HCT116 (cell line): ENCODE results near the gene ABLIM1. TPM values are rescaled to one million over a fixed set of nuclear protein-coding genes. Genes with fewer than 3 reads are reported as not detected.

ENCODE experiments used
- ATAC-seq: fragments of 200-7000 bp; cut with Tn5 transposase; 2 replicates; pipeline ENCODE4 v1.9.1; 2020; ENCODE audit warnings: mild to moderate bottlenecking, moderate library complexity
- BruUV-seq: library from RNA; stranded (reverse); fragments of 400-500 nt; replicated peaks from 2 replicates; lab custom pipeline; 2021; lab: Mats Ljungman, UMichigan
- CTCF ChIA-PET: fragments of 300-600 bp; sonication (Branson Sonifier 250); formaldehyde crosslinking; loops from one replicate; lab custom pipeline; 2021; ENCODE audit warnings: antibody characterized with exemption; lab: Charles Lee
- POLR2A ChIA-PET: fragments of 300-600, 350-600 bp; sonication (Branson Sonifier 250); formaldehyde crosslinking; loops from one replicate; lab custom pipeline; 2021; ENCODE audit warnings: antibody characterized with exemption; lab: Charles Lee
- RAD21 ChIA-PET, 2 experiments: fragments of 300-600 bp; sonication (Branson Sonifier 250); formaldehyde crosslinking; loops; one replicate each; lab custom pipeline; 2023; ENCODE audit warnings: low total read pairs in 2 of 2; ENCODE audit not compliant: uncharacterized antibody in 2 of 2, unreplicated experiment in 2 of 2, low non-redundant PET in 1 of 2; lab: Charles Lee
- DNase-seq: peaks from one replicate; pipeline ENCODE4 v3.0.0-alpha.2; 2010; ENCODE audit warnings: low read depth, low spot score
- H2AFZ ChIP-seq: fragments of 200-600 bp; shearing (Covaris generic), sonication (generic); 2 replicates; pipeline ENCODE4 v1.6.1; 2017; ENCODE audit warnings: low read depth, mixed run types, mixed read lengths, antibody characterized with exemption, low read length; ENCODE audit not compliant: poor library complexity, severe bottlenecking
- H3K27ac ChIP-seq: 2 replicates; pipeline ENCODE4 v1.5.1; 2012; ENCODE audit warnings: low read depth, low read length
- H3K27me3 ChIP-seq: fragments of 200-600 bp; sonication (generic); 2 replicates; pipeline ENCODE4 v1.6.1; 2016; ENCODE audit warnings: mixed run types, low read length, mixed read lengths; ENCODE audit not compliant: insufficient read depth
- H3K36me3 ChIP-seq, 2 experiments: fragments of 200-500 bp in 1 of 2; fragments of 200-600 bp in 1 of 2; sonication (Bioruptor generic) in 1 of 2; sonication (generic) in 1 of 2; 2 replicates each; pipeline versions ENCODE4 v1.5.1 to v1.6.1; 2014 to 2016; ENCODE audit warnings: low read length in 2 of 2, inconsistent platforms in 1 of 2, mixed read lengths in 1 of 2, mixed run types in 1 of 2; ENCODE audit not compliant: insufficient read depth in 2 of 2, control insufficient read depth in 1 of 2
- H3K4me1 ChIP-seq, 2 experiments: fragments of 200-600 bp in 1 of 2; sonication (generic) in 1 of 2; 2 replicates each; pipeline versions ENCODE4 v1.5.1 to v1.6.1; 2012 to 2017; ENCODE audit warnings: low read length in 2 of 2, inconsistent platforms in 1 of 2, mild to moderate bottlenecking in 1 of 2, mixed read lengths in 1 of 2, mixed run types in 1 of 2, moderate library complexity in 1 of 2; ENCODE audit not compliant: insufficient read depth in 2 of 2, control insufficient read depth in 1 of 2
- H3K4me2 ChIP-seq: fragments of 200-600 bp; sonication (generic); 2 replicates; pipeline ENCODE4 v1.6.1; 2017; ENCODE audit warnings: mixed run types, low read length, mixed read lengths
- H3K4me3 ChIP-seq, 2 experiments: fragments of 200-600 bp in 1 of 2; sonication (generic) in 1 of 2; replicated peaks in 1 of 2; 2 replicates each; pipeline ENCODE4 v1.5.1; 2011 to 2016; ENCODE audit warnings: low read length in 2 of 2, control low read depth in 1 of 2, low read depth in 1 of 2, mild to moderate bottlenecking in 1 of 2, mixed read lengths in 1 of 2, mixed run types in 1 of 2
- H3K79me2 ChIP-seq: fragments of 200-600 bp; sonication (generic); 2 replicates; pipeline ENCODE4 v1.6.1; 2017; ENCODE audit warnings: mild to moderate bottlenecking, mixed run types, low read length, moderate library complexity, mixed read lengths; ENCODE audit not compliant: insufficient read depth
- H3K9ac ChIP-seq: fragments of 200-600 bp; sonication (generic); 2 replicates; pipeline ENCODE4 v1.6.1; 2016; ENCODE audit warnings: low read length, mixed read lengths
- H3K9me2 ChIP-seq: fragments of 200-600 bp; sonication (generic), shearing (Covaris generic); 2 replicates; pipeline ENCODE4 v1.6.1; 2017; ENCODE audit warnings: mixed run types, mild to moderate bottlenecking, moderate library complexity; ENCODE audit not compliant: insufficient read depth
- H3K9me3 ChIP-seq, 2 experiments: fragments of 200-500 bp in 1 of 2; fragments of 200-600 bp in 1 of 2; sonication (Bioruptor generic) in 1 of 2; sonication (generic) in 1 of 2; 2 replicates each; pipeline ENCODE4 v1.6.1; 2014 to 2017; ENCODE audit warnings: low read length in 2 of 2, mixed read lengths in 2 of 2, inconsistent platforms in 1 of 2, low read depth in 1 of 2, mild to moderate bottlenecking in 1 of 2, mixed run types in 1 of 2, moderate library complexity in 1 of 2; ENCODE audit not compliant: control insufficient read depth in 1 of 2, insufficient read depth in 1 of 2
- H4K20me1 ChIP-seq: fragments of 200-600 bp; sonication (generic), shearing (Covaris generic); 2 replicates; pipeline ENCODE4 v1.6.1; 2017; ENCODE audit warnings: mixed run types, mild to moderate bottlenecking, moderate library complexity; ENCODE audit not compliant: insufficient read depth
- ELF1 ChIP-seq: IDR thresholded peaks from 2 replicates; pipeline ENCODE4 v1.6.1; 2012; ENCODE audit warnings: low read depth, borderline replicate concordance
- RAD21 ChIP-seq: IDR thresholded peaks from 2 replicates; pipeline ENCODE4 v1.6.1; 2012; ENCODE audit warnings: low read depth, mild to moderate bottlenecking
- intact Hi-C: fragments of 100-400 bp; cut with micrococcal nuclease; formaldehyde crosslinking; loops from 2 replicates; pipeline ENCODE4 v1.10.0; 2022
- total RNA-seq: library from RNA; stranded (reverse); gene quantifications from one replicate; pipeline ENCODE4 v1.2.1, GENCODE V29; 2021; ENCODE audit not compliant: unreplicated experiment
- TF ChIP-seq, protein P1 (sequence below): IDR thresholded peaks from 2 replicates; pipeline ENCODE4 v1.6.1; 2012
- TF ChIP-seq, protein P2 (sequence below): IDR thresholded peaks from 2 replicates; pipeline ENCODE4 v1.6.1; 2012; ENCODE audit warnings: low read depth
- TF ChIP-seq, protein P3 (sequence below), 3 experiments: fragments of 200-600 bp in 1 of 3; sonication (generic) in 1 of 3; IDR thresholded peaks in 2 of 3; conservative IDR thresholded peaks in 1 of 3; 2 replicates each; pipeline ENCODE4 v1.5.1; 2012 to 2017; ENCODE audit warnings: low read depth in 2 of 3, low read length in 2 of 3, antibody characterized with exemption in 1 of 3, borderline replicate concordance in 1 of 3, control low read depth in 1 of 3, mild to moderate bottlenecking in 1 of 3, mixed read lengths in 1 of 3, mixed run types in 1 of 3, moderate library complexity in 1 of 3; ENCODE audit not compliant: insufficient read depth in 1 of 3

The ABLIM1 gene
- total RNA-seq, 1 experiment from 2014 or later: 96.2 TPM

DNA sequence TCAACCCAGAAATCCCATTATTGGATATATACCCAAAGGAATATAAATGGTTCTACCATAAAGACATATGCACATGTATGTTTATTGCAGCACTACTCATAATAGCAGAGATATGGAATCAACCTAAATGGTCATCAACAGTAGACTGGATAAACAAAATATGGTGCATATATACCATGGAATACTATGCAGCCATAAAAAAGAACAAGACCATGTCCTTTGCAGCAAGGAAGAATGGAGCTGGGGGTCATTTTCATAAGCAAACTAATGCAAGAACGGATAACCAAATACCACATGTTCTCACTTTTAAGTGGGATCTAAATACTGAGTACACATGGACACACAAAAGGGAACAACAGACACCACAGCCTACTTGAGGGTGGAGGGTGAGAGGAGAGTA, 251.6 kb downstream of the ABLIM1 start (continued):
- TF ChIP-seq RAD21: no peak
- no peak for TF ChIP-seq ELF1

GRCh38 chr10:114405011-114405350, 253.1 kb downstream of the ABLIM1 start:
- H3K4me2 ChIP-seq: no peak overlapping the region
- no TSS peak for BruUV-seq
- DNase-seq (no peak), ATAC-seq (no peak)
- H3K4me1 ChIP-seq: peaks cover 0 to 13% of the 10 kb centered on the region in 2 experiments; a peak in 1 of 4 replicates
- H2AFZ ChIP-seq: no peak overlapping the region
- ChIA-PET RAD21 (no interaction called here), CTCF (no interaction called here), POLR2A (no interaction called here)
- H3K4me3 ChIP-seq: no peak overlapping the region
- H3K9me2 ChIP-seq: no peaks in the 10 kb centered on the region
- H3K36me3 ChIP-seq: no peaks in the 10 kb centered on the region
- H3K27ac ChIP-seq: no peak overlapping the region
- H3K27me3 ChIP-seq: peaks cover 52% of the 10 kb centered on the region
- intact Hi-C loops: no loop called here
- no peaks in the 10 kb centered on the region for H3K79me2 ChIP-seq
- no peaks in the 10 kb centered on the region for H3K9me3 ChIP-seq
- no peak overlapping the region for H3K9ac ChIP-seq
- no peaks in the 10 kb centered on the region; the same call in 1 of the 2 replicates for H4K20me1 ChIP-seq
- TF ChIP-seq, protein P1, sequence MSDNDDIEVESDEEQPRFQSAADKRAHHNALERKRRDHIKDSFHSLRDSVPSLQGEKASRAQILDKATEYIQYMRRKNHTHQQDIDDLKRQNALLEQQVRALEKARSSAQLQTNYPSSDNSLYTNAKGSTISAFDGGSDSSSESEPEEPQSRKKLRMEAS: no peak
- TF ChIP-seq, protein P2, sequence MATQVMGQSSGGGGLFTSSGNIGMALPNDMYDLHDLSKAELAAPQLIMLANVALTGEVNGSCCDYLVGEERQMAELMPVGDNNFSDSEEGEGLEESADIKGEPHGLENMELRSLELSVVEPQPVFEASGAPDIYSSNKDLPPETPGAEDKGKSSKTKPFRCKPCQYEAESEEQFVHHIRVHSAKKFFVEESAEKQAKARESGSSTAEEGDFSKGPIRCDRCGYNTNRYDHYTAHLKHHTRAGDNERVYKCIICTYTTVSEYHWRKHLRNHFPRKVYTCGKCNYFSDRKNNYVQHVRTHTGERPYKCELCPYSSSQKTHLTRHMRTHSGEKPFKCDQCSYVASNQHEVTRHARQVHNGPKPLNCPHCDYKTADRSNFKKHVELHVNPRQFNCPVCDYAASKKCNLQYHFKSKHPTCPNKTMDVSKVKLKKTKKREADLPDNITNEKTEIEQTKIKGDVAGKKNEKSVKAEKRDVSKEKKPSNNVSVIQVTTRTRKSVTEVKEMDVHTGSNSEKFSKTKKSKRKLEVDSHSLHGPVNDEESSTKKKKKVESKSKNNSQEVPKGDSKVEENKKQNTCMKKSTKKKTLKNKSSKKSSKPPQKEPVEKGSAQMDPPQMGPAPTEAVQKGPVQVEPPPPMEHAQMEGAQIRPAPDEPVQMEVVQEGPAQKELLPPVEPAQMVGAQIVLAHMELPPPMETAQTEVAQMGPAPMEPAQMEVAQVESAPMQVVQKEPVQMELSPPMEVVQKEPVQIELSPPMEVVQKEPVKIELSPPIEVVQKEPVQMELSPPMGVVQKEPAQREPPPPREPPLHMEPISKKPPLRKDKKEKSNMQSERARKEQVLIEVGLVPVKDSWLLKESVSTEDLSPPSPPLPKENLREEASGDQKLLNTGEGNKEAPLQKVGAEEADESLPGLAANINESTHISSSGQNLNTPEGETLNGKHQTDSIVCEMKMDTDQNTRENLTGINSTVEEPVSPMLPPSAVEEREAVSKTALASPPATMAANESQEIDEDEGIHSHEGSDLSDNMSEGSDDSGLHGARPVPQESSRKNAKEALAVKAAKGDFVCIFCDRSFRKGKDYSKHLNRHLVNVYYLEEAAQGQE: no peak
- TF ChIP-seq, protein P3, sequence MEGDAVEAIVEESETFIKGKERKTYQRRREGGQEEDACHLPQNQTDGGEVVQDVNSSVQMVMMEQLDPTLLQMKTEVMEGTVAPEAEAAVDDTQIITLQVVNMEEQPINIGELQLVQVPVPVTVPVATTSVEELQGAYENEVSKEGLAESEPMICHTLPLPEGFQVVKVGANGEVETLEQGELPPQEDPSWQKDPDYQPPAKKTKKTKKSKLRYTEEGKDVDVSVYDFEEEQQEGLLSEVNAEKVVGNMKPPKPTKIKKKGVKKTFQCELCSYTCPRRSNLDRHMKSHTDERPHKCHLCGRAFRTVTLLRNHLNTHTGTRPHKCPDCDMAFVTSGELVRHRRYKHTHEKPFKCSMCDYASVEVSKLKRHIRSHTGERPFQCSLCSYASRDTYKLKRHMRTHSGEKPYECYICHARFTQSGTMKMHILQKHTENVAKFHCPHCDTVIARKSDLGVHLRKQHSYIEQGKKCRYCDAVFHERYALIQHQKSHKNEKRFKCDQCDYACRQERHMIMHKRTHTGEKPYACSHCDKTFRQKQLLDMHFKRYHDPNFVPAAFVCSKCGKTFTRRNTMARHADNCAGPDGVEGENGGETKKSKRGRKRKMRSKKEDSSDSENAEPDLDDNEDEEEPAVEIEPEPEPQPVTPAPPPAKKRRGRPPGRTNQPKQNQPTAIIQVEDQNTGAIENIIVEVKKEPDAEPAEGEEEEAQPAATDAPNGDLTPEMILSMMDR (IDR thresholded peaks at IDR 0.05 in 2 of 3, conservative IDR thresholded peaks at IDR 0.05 in 1 of 3; ENCODE audit: borderline replicate concordance in 1 of 3, insufficient read depth in 1 of 3, low read depth in 2 of 3, low read length in 2 of 3): no peak
